Hepatocyte (in vitro differentiated cells): Measurements from ENCODE around the gene ECE1.

Experiments
- CTCF ChIP-seq: fragments of 200-600 bp; sonication (generic); IDR thresholded peaks from 2 replicates; pipeline ENCODE4 v1.5.1; 2016; ENCODE audit warnings: antibody characterized with exemption, mild to moderate bottlenecking; ENCODE audit not compliant: poor library complexity
- EZH2 ChIP-seq: fragments of 200-600 bp; sonication (generic); IDR thresholded peaks from 2 replicates; pipeline ENCODE4 v1.6.1; 2016; ENCODE audit warnings: antibody characterized with exemption, mild to moderate bottlenecking, borderline replicate concordance

- TF ChIP-seq EZH2 (no peak), CTCF (no peak)
Observed at GRCh38 chr1:21184276-21184675, 106.0 kb downstream of the ECE1 start.
